Fibroblast of villous mesenchyme (primary cell): ENCODE measurements around the gene EIF3B. TPM values are rescaled to one million over a fixed set of nuclear protein-coding genes. Genes with fewer than 3 reads are reported as not detected.

ENCODE experiments used
- DNase-seq: peaks from one replicate; pipeline ENCODE4 v3.0.0-alpha.2; 2010; ENCODE audit warnings: low read depth
- H3K4me3 ChIP-seq: 2 replicates; pipeline ENCODE4 v1.5.1; 2011; ENCODE audit warnings: low read depth, mild to moderate bottlenecking, low read length
- total RNA-seq: library from RNA; depleted of rRNA; stranded (reverse); fragments of >200 nt; gene quantifications from 2 replicates; pipeline ENCODE4 v1.2.3, GENCODE V29; 2012
- TF ChIP-seq, protein P1 (sequence below): IDR thresholded peaks from 2 replicates; pipeline ENCODE4 v1.5.1; 2012; ENCODE audit warnings: low read depth, mild to moderate bottlenecking, low read length; ENCODE audit not compliant: insufficient read depth

The EIF3B gene
- total RNA-seq, 1 donor: 210 TPM

- no peak for DNase-seq
- peak overlapping the region; percentile 84 for H3K4me3 ChIP-seq
- TF ChIP-seq, protein P1, sequence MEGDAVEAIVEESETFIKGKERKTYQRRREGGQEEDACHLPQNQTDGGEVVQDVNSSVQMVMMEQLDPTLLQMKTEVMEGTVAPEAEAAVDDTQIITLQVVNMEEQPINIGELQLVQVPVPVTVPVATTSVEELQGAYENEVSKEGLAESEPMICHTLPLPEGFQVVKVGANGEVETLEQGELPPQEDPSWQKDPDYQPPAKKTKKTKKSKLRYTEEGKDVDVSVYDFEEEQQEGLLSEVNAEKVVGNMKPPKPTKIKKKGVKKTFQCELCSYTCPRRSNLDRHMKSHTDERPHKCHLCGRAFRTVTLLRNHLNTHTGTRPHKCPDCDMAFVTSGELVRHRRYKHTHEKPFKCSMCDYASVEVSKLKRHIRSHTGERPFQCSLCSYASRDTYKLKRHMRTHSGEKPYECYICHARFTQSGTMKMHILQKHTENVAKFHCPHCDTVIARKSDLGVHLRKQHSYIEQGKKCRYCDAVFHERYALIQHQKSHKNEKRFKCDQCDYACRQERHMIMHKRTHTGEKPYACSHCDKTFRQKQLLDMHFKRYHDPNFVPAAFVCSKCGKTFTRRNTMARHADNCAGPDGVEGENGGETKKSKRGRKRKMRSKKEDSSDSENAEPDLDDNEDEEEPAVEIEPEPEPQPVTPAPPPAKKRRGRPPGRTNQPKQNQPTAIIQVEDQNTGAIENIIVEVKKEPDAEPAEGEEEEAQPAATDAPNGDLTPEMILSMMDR: no peak
Observed at GRCh38 chr7:2353113-2353935, 1.3 kb upstream of the EIF3B start.

DNA sequence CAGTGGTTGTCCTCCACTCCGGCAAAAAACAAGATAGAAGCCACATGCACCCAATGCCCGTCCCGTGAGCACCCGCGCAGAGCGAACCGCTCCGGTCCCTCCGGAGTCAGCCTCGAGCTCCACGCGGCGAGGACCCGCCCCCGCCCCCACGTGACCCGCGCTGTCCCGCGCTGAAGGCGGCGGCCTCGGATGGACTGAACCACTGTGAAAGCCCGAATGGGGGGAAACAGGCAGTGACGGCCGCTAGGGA, 766 bp upstream of the EIF3B start:
- peak; percentile 93 for DNase-seq
- H3K4me3 ChIP-seq: peak overlapping the region; percentile 84
- TF ChIP-seq, protein P1: no peak

GRCh38 chr7:2354939-2355704, 495 bp downstream of the EIF3B start:
- TF ChIP-seq, protein P1: no peak
- peak overlapping the region; percentile 84 for H3K4me3 ChIP-seq
- no peak for DNase-seq

- TF ChIP-seq, protein P1: no peak
- DNase-seq: no peak
- peak overlapping the region; percentile 84 for H3K4me3 ChIP-seq
Observed at GRCh38 chr7:2355705-2356008, 1.0 kb downstream of the EIF3B start.

GRCh38 chr7:2357165-2357564, 2.5 kb downstream of the EIF3B start:
- DNase-seq: no peak

DNA sequence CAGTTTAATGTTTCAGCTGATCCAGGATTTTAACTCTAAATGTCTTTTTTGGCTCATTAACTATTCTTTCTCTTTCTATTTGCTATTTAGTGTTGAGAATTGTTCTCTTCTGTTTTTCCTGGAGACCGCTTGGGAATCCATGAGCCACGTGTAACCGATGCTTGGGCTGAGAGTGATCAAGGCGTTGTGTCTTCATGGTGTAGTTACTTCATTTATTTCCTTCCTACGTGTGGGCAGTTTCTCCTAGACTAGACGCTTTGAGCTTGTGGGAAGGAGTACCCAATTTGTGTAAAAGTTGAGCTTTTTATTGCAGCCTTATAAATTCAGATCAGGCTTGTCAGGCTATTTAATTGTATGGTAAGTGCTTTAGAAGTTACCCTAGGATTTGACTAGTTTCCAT, 2.9 kb downstream of the EIF3B start:
- TF ChIP-seq, protein P1: no peak
- DNase-seq: no peak
- no peak overlapping the region for H3K4me3 ChIP-seq

More at GRCh38 chr7:2357165-2357564, 2.5 kb downstream of the EIF3B start:
- TF ChIP-seq, protein P1: no peak
- H3K4me3 ChIP-seq: no peak overlapping the region
